ENCODE measurements around the gene DLG4. TPM values are rescaled to one million over a fixed set of nuclear protein-coding genes. Genes with fewer than 3 reads are reported as not detected.

DLG4 gene
- total and polyA plus RNA-seq, 2 experiments from 2014 or later = 2.9 to 10.7 TPM

- H3K4me1 ChIP-seq (ENCODE audit: insufficient read depth) = no peaks in the 10 kb centered on the region
- peaks cover 1% of the 10 kb centered on the region for H4K20me1 ChIP-seq (ENCODE audit: insufficient read depth, poor library complexity, severe bottlenecking)
- no peaks in the 10 kb centered on the region for H3K27me3 ChIP-seq
- no peak overlapping the region for H2AFZ ChIP-seq
- no peak for TF ChIP-seq EZH2 (IDR thresholded peaks at IDR 0.05; ENCODE audit: borderline replicate concordance)
- TF ChIP-seq CTCF (IDR thresholded peaks at IDR 0.05; ENCODE audit: poor library complexity) = no peak
- no peak for TF ChIP-seq EZH2phosphoT487 (IDR thresholded peaks at IDR 0.05; ENCODE audit: low read depth, severe bottlenecking, unreplicated experiment)
- DNase-seq (ENCODE audit: low spot score) = no peak
- H3K9me2 ChIP-seq (replicated peaks; ENCODE audit: insufficient read depth) = no peaks in the 10 kb centered on the region
- H3K79me2 ChIP-seq = no peaks in the 10 kb centered on the region
- H3K4me3 ChIP-seq = no peak overlapping the region
- no peaks in the 10 kb centered on the region for H3K36me3 ChIP-seq (replicated peaks; ENCODE audit: insufficient read depth, low read depth)
- H3K9me3 ChIP-seq (ENCODE audit: low read depth) = no peaks in the 10 kb centered on the region
- H3K4me2 ChIP-seq = no peak overlapping the region
- no peak overlapping the region for H3K27ac ChIP-seq
- WGBS (ENCODE audit: low lambda C conversion rate, missing lambda C conversion rate) = 96% methylated on average over 16 of the region's 16 CpGs
Measured at GRCh38 chr17:7203391-7203790, 16.2 kb downstream of the DLG4 start.

- no peaks in the 10 kb centered on the region for H3K36me3 ChIP-seq (replicated peaks; ENCODE audit: insufficient read depth, low read depth)
- H3K9me2 ChIP-seq (replicated peaks; ENCODE audit: insufficient read depth) = no peaks in the 10 kb centered on the region
- H3K27me3 ChIP-seq = no peaks in the 10 kb centered on the region
- no peaks in the 10 kb centered on the region for H3K79me2 ChIP-seq
- no peak overlapping the region for H3K27ac ChIP-seq
- no peak overlapping the region for H3K4me2 ChIP-seq
- no peak overlapping the region for H3K4me3 ChIP-seq
- H3K4me1 ChIP-seq (ENCODE audit: insufficient read depth) = no peaks in the 10 kb centered on the region
- TF ChIP-seq EZH2 (IDR thresholded peaks at IDR 0.05; ENCODE audit: borderline replicate concordance) (no peak), EZH2phosphoT487 (IDR thresholded peaks at IDR 0.05; ENCODE audit: low read depth, severe bottlenecking, unreplicated experiment) (no peak), CTCF (IDR thresholded peaks at IDR 0.05; ENCODE audit: poor library complexity) (no peak)
- no peaks in the 10 kb centered on the region for H3K9me3 ChIP-seq (ENCODE audit: low read depth)
- WGBS (ENCODE audit: low lambda C conversion rate, missing lambda C conversion rate) = 95% methylated on average over 22 of the region's 22 CpGs
- H4K20me1 ChIP-seq (ENCODE audit: insufficient read depth, poor library complexity, severe bottlenecking) = no peaks in the 10 kb centered on the region
- no peak overlapping the region for H2AFZ ChIP-seq
- no peak for DNase-seq (ENCODE audit: low spot score)
Measured at GRCh38 chr17:7196651-7197401, 22.8 kb downstream of the DLG4 start.

- H3K9me2 ChIP-seq (replicated peaks; ENCODE audit: insufficient read depth) = no peaks in the 10 kb centered on the region
- no peak overlapping the region for H3K4me2 ChIP-seq
- WGBS (ENCODE audit: low lambda C conversion rate, missing lambda C conversion rate) = 94% methylated on average over 12 of the region's 12 CpGs
- no peak overlapping the region for H3K4me3 ChIP-seq
- H3K9me3 ChIP-seq (ENCODE audit: low read depth) = no peaks in the 10 kb centered on the region
- no peaks in the 10 kb centered on the region for H3K4me1 ChIP-seq (ENCODE audit: insufficient read depth)
- H2AFZ ChIP-seq = no peak overlapping the region
- H3K36me3 ChIP-seq (replicated peaks; ENCODE audit: insufficient read depth, low read depth) = no peaks in the 10 kb centered on the region
- TF ChIP-seq EZH2 (IDR thresholded peaks at IDR 0.05; ENCODE audit: borderline replicate concordance) (no peak), CTCF (IDR thresholded peaks at IDR 0.05; ENCODE audit: poor library complexity) (no peak)
- no peaks in the 10 kb centered on the region for H3K27me3 ChIP-seq
- H4K20me1 ChIP-seq (ENCODE audit: insufficient read depth, poor library complexity, severe bottlenecking) = no peaks in the 10 kb centered on the region
- no peak overlapping the region for H3K27ac ChIP-seq
- H3K79me2 ChIP-seq = no peaks in the 10 kb centered on the region
- no peak for DNase-seq (ENCODE audit: low spot score)
Measured at GRCh38 chr17:7195971-7196370, 23.7 kb downstream of the DLG4 start.

Measured in hepatocyte (in vitro differentiated cells).